Tracheal epithelial cell (primary cell): ENCODE data around the gene PCSK5. TPM values are rescaled to one million over a fixed set of nuclear protein-coding genes. Genes with fewer than 3 reads are reported as not detected.

ENCODE experiments used
- total RNA-seq: library from RNA; depleted of rRNA; stranded (reverse); fragments of >200 nt; gene quantifications from 2 replicates; pipeline ENCODE4 v1.2.1, GENCODE V29; 2014

Gene PCSK5
- total RNA-seq: 3.0 and 12.5 TPM in 2 replicates

GRCh38 chr9:75890472-75891276 lies at the start of gene PCSK5:
TSS of gene PCSK5 (plus strand) at chr9:75890673. CDS start at chr9:75891182, 509 bp downstream.

GRCh38 chr9:76394195-76394959 lies 503.9 kb downstream of the PCSK5 start, which contains the start of gene RFK:
TSS of gene RFK (minus strand) at chr9:76394426. CDS start at chr9:76394171, 255 bp downstream.

